Stomach (tissue), 4 donors: ENCODE data around the gene TMEM140.

ENCODE experiments used
- POLR2A ChIP-seq, 4 donors: fragments of 450-650 bp; IDR thresholded peaks; one replicate each; pipeline ENCODE4 v1.6.1; 2016; ENCODE audit warnings: antibody characterized with exemption in 4 of 4, control low read depth in 2 of 4, mild to moderate bottlenecking in 1 of 4, moderate library complexity in 1 of 4
- POLR2AphosphoS5 ChIP-seq, 3 donors: sonication (generic); formaldehyde crosslinking; IDR thresholded peaks; one replicate each; pipeline ENCODE4 v1.6.1; 2016; ENCODE audit warnings: antibody characterized with exemption in 3 of 3
- TF ChIP-seq, protein P1 (sequence below), 7 experiments: fragments of 450-650 bp in 4 of 7; fragments of 200-600 bp in 3 of 7; sonication (generic) in 3 of 7; IDR thresholded peaks; one replicate each; pipeline ENCODE4 v1.5.1; 2016 to 2019; ENCODE audit warnings: antibody characterized with exemption in 7 of 7, control low read depth in 2 of 7, mild to moderate bottlenecking in 1 of 7

DNA sequence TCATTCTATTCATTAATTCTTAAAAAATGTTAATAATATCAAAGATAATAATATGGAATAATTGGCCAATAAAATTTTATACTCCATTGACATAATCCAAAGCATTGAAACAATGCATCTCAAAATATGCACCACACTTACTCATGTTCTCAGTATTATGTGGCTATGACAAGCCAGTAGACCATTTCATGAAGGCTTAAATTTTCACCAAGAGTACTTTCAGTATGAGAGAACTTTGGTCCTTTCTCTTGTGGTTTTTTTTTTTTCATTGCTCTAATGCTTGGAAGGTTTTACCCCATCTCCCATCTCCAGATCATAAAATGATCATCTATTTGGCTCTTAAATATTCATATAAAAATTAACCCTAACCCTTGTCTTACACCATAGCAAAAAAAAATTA, 45.5 kb upstream of the TMEM140 start:
- TF ChIP-seq POLR2A (IDR thresholded peaks at IDR 0.05) (no peak), POLR2AphosphoS5 (IDR thresholded peaks at IDR 0.05) (no peak)
- TF ChIP-seq, protein P1, sequence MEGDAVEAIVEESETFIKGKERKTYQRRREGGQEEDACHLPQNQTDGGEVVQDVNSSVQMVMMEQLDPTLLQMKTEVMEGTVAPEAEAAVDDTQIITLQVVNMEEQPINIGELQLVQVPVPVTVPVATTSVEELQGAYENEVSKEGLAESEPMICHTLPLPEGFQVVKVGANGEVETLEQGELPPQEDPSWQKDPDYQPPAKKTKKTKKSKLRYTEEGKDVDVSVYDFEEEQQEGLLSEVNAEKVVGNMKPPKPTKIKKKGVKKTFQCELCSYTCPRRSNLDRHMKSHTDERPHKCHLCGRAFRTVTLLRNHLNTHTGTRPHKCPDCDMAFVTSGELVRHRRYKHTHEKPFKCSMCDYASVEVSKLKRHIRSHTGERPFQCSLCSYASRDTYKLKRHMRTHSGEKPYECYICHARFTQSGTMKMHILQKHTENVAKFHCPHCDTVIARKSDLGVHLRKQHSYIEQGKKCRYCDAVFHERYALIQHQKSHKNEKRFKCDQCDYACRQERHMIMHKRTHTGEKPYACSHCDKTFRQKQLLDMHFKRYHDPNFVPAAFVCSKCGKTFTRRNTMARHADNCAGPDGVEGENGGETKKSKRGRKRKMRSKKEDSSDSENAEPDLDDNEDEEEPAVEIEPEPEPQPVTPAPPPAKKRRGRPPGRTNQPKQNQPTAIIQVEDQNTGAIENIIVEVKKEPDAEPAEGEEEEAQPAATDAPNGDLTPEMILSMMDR (IDR thresholded peaks at IDR 0.05), result no peak
